LNCAP (cell line): Measurements from ENCODE around the gene G3BP1.

Source experiments
- CTCF ChIP-seq: fragments of 450-650 bp; IDR thresholded peaks from 2 replicates; pipeline ENCODE4 v1.5.1; 2017; ENCODE audit warnings: mild to moderate bottlenecking

G3BP1 gene

GRCh38 chr5:151737431-151737830 lies 34.3 kb upstream of the G3BP1 start:
- TF ChIP-seq CTCF, result no peak

- no peak for TF ChIP-seq CTCF
Observed at GRCh38 chr5:151738125-151738848, 33.5 kb upstream of the G3BP1 start.

- no peak for TF ChIP-seq CTCF
Observed at GRCh38 chr5:151739395-151739794, 32.4 kb upstream of the G3BP1 start.

GRCh38 chr5:151739939-151740335 lies 31.8 kb upstream of the G3BP1 start:
- no peak for TF ChIP-seq CTCF

- peak; percentile 88 for TF ChIP-seq CTCF
Observed at GRCh38 chr5:151740336-151740942, 31.3 kb upstream of the G3BP1 start.

GRCh38 chr5:151740958-151741373 lies 30.8 kb upstream of the G3BP1 start:
- TF ChIP-seq CTCF, result peak; percentile 48; the same call in 1 of the 2 replicates

GRCh38 chr5:151741678-151742423 lies 29.9 kb upstream of the G3BP1 start:
- TF ChIP-seq CTCF, result no peak
